ENCODE data around the gene PITPNM1.
"Not testable (repeated sequence)": the region's sequence is repeated elsewhere in the genome, so short reads cannot be mapped to it uniquely, and the experiment has no call there.

DNA sequence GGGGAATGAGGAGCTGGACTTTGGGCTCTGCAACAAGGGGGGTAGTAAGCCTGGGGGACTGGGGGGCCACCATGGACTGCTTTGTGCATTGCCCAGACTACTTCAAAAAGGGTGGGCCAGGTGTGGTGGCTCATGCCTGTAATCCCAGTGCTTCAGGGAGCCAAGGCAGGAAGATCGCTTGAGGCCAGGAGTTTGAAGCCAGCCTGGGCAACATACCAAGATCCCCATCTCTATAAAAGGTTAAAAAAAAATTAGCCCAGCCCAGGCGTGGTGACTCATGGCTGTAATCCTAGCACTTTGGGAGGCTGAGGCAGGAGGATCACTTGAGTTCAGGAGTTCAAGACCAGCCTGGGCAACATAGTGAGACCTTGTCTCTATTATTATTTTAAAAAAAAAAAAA, 39.6 kb downstream of the PITPNM1 start:
- TF ChIP-seq, protein P1, sequence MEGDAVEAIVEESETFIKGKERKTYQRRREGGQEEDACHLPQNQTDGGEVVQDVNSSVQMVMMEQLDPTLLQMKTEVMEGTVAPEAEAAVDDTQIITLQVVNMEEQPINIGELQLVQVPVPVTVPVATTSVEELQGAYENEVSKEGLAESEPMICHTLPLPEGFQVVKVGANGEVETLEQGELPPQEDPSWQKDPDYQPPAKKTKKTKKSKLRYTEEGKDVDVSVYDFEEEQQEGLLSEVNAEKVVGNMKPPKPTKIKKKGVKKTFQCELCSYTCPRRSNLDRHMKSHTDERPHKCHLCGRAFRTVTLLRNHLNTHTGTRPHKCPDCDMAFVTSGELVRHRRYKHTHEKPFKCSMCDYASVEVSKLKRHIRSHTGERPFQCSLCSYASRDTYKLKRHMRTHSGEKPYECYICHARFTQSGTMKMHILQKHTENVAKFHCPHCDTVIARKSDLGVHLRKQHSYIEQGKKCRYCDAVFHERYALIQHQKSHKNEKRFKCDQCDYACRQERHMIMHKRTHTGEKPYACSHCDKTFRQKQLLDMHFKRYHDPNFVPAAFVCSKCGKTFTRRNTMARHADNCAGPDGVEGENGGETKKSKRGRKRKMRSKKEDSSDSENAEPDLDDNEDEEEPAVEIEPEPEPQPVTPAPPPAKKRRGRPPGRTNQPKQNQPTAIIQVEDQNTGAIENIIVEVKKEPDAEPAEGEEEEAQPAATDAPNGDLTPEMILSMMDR (IDR thresholded peaks at IDR 0.05): not testable (repeated sequence)
- TF ChIP-seq POLR2A (IDR thresholded peaks at IDR 0.05): not testable (repeated sequence)
